ENCODE data around the gene KCTD18. TPM values are rescaled to one million over a fixed set of nuclear protein-coding genes. Genes with fewer than 3 reads are reported as not detected.

Gene KCTD18
- total RNA-seq, 2 donors from 2014 or later: 14.8 to 31.7 TPM

DNA sequence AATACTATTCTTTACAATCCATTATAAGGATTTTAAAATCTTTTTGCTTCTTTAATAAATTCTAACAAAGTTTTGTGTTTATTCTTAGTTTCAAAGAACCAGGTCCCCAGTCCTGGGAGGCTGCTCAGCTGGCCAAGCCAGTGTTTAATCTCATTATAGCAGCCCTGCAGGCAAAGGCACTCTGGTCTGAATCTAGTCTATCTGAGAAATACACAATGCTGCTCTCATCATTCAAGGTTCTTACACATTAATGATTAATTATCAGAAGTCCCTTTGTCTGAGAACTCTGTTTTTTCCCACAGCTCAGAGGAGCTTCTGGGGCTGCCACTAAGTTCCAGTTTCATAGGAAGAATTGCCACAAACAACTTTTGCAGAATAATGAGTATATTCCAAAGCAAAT is 27.7 kb downstream of the KCTD18 start:
- Histone ChIP-seq H3K9me3 (no peaks in the 10 kb centered on the region), H3K36me3 (peaks cover 6% of the 10 kb centered on the region), H3K4me3 (no peak overlapping the region), H3K27ac (no peak overlapping the region), H3K4me1 (ENCODE audit: control insufficient read depth in 1 of 2, low read depth in 2 of 2) (no peaks in the 10 kb centered on the region), H3K27me3 (replicated peaks; ENCODE audit: insufficient read depth) (no peaks in the 10 kb centered on the region)
- TF ChIP-seq, protein P1, sequence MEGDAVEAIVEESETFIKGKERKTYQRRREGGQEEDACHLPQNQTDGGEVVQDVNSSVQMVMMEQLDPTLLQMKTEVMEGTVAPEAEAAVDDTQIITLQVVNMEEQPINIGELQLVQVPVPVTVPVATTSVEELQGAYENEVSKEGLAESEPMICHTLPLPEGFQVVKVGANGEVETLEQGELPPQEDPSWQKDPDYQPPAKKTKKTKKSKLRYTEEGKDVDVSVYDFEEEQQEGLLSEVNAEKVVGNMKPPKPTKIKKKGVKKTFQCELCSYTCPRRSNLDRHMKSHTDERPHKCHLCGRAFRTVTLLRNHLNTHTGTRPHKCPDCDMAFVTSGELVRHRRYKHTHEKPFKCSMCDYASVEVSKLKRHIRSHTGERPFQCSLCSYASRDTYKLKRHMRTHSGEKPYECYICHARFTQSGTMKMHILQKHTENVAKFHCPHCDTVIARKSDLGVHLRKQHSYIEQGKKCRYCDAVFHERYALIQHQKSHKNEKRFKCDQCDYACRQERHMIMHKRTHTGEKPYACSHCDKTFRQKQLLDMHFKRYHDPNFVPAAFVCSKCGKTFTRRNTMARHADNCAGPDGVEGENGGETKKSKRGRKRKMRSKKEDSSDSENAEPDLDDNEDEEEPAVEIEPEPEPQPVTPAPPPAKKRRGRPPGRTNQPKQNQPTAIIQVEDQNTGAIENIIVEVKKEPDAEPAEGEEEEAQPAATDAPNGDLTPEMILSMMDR (IDR thresholded peaks at IDR 0.05): no peak
- DNase-seq (ENCODE audit: low spot score) (no peak), ATAC-seq (ENCODE audit: insufficient number of reproducible peaks, low FRiP score, low read depth) (no peak)

DNA sequence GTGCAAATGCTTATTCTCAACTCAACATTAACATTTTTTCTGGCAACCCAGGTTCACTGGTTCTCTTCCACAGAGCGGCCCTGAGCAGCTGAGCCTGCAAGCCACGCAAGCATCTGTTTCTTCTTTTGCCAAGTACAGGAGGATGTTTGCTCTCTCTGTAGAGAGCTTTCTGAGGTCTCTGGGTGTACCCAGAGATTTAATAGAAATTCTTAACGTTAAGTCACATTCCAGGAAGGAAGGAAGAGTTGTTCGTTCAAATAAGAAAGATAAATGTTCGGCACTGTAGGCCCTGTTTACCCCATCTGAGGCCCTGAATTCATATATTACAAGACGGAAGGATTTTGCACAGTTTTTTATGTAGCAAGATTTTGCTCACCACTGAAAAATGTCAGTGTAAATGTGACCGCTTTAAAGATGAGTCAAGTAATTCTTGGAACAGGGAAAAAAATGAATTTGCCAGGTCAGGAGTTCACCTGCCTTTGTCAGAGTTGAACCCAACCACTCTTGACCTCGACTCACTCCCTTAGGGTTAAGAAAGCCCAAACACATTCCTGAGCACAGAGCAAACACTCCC is 30.1 kb downstream of the KCTD18 start:
- no peak for ATAC-seq (ENCODE audit: insufficient number of reproducible peaks, low FRiP score, low read depth)

DNA sequence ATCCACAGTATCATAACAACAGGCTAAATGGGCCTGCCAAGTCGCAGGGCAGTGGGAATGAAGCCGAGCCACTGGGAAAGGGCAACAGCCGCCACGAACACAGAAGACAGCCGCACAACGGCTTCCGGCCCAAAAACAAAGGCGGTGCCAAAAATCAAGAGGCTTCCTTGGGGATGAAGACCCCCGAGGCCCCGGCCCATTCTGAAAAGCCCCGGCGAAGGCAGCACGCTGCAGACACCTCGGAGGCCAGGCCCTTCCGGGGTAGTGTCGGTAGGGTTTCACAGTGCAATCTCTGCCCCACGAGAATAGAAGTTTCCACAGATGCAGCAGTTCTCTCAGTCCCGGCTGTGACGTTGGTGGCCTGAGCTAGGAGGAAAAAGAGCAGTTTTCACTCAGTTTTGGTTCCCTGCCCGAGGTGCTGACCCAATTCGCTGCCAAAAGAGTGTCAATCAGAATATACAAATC is 32.2 kb downstream of the KCTD18 start:
- H3K27ac ChIP-seq: no peak overlapping the region
- ATAC-seq (ENCODE audit: insufficient number of reproducible peaks, low FRiP score, low read depth) (no peak), DNase-seq (ENCODE audit: low spot score) (no peak)
- H3K9me3 ChIP-seq: no peaks in the 10 kb centered on the region
- H3K4me3 ChIP-seq: no peak overlapping the region
- TF ChIP-seq, protein P1 (IDR thresholded peaks at IDR 0.05): no peak
- no peaks in the 10 kb centered on the region for H3K27me3 ChIP-seq (replicated peaks; ENCODE audit: insufficient read depth)
- H3K36me3 ChIP-seq: peaks cover 27% of the 10 kb centered on the region
- H3K4me1 ChIP-seq (ENCODE audit: control insufficient read depth in 1 of 2, low read depth in 2 of 2): no peaks in the 10 kb centered on the region

More for the DNA sequence above, 30.1 kb downstream of the KCTD18 start:
- Histone ChIP-seq H3K27me3 (replicated peaks; ENCODE audit: insufficient read depth) (no peaks in the 10 kb centered on the region), H3K9me3 (no peaks in the 10 kb centered on the region), H3K27ac (no peak overlapping the region), H3K4me1 (ENCODE audit: control insufficient read depth in 1 of 2, low read depth in 2 of 2) (no peaks in the 10 kb centered on the region), H3K36me3 (peaks cover 17% of the 10 kb centered on the region), H3K4me3 (no peak overlapping the region)
- no peak for DNase-seq (ENCODE audit: low spot score)
- TF ChIP-seq, protein P1 (IDR thresholded peaks at IDR 0.05): no peak

DNA sequence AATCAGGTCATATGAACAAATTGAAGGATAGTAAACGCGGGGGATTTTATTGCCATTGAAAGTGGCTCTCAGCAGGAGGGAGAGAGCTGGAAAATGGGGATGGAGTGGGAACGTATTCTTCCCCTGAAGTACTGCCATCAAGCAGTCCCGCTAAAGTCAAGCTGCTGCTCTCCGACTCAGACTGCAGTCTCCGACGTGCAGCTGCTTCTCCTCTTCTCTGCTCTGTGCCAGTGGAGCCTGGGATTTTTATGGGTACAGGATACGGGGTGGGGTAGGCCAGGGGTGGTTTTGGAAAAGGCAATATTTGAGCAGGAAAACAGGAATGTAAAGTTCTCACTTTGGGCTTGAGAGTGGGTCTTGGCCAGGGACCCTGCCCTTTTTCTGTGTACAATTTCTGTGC is 33.0 kb downstream of the KCTD18 start:
- ATAC-seq (ENCODE audit: insufficient number of reproducible peaks, low FRiP score, low read depth) (no peak), DNase-seq (ENCODE audit: low spot score) (no peak)
- Histone ChIP-seq H3K36me3 (peaks cover 27% of the 10 kb centered on the region), H3K27ac (no peak overlapping the region), H3K27me3 (replicated peaks; ENCODE audit: insufficient read depth) (no peaks in the 10 kb centered on the region), H3K4me3 (no peak overlapping the region), H3K9me3 (no peaks in the 10 kb centered on the region), H3K4me1 (ENCODE audit: control insufficient read depth in 1 of 2, low read depth in 2 of 2) (no peaks in the 10 kb centered on the region)
- TF ChIP-seq, protein P1 (IDR thresholded peaks at IDR 0.05): no peak

DNA sequence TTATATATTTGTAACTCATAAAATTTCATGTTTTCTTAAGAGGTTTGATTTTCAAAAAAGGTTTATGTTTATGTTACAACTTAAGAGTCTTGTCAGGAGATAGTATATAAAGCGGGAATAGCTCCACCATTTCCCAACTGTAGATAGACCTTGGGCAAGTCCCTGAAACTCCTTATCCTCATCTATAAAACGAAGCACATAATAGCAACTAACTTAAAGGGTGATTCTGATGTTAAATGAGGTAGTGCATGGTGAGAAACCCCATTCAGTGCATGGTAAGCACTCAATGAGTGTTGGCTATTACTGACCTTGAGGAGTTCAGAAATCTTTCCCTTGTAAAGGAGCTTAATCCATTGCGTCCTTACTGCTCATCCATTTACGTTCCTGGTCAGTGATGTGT is 34.1 kb downstream of the KCTD18 start:
- peaks cover 27% of the 10 kb centered on the region for H3K36me3 ChIP-seq
- H3K9me3 ChIP-seq: no peaks in the 10 kb centered on the region
- TF ChIP-seq, protein P1 (IDR thresholded peaks at IDR 0.05): no peak

More for the DNA sequence above, 34.1 kb downstream of the KCTD18 start:
- Histone ChIP-seq H3K4me1 (ENCODE audit: control insufficient read depth in 1 of 2, low read depth in 2 of 2) (no peaks in the 10 kb centered on the region), H3K4me3 (no peak overlapping the region), H3K27ac (no peak overlapping the region), H3K27me3 (replicated peaks; ENCODE audit: insufficient read depth) (no peaks in the 10 kb centered on the region)
- DNase-seq (ENCODE audit: low spot score) (no peak), ATAC-seq (ENCODE audit: insufficient number of reproducible peaks, low FRiP score, low read depth) (no peak)

All from thoracic aorta (tissue), 2 donors.